ENCODE results near the gene GMDS. TPM values are rescaled to one million over a fixed set of nuclear protein-coding genes. Genes with fewer than 3 reads are reported as not detected.

The GMDS gene
- total and polyA plus RNA-seq, 2 of the 8 experiments (the other 6 are each of a cell fraction or from before 2014, with no cell fraction given), result 16.8 to 50.0 TPM

DNA sequence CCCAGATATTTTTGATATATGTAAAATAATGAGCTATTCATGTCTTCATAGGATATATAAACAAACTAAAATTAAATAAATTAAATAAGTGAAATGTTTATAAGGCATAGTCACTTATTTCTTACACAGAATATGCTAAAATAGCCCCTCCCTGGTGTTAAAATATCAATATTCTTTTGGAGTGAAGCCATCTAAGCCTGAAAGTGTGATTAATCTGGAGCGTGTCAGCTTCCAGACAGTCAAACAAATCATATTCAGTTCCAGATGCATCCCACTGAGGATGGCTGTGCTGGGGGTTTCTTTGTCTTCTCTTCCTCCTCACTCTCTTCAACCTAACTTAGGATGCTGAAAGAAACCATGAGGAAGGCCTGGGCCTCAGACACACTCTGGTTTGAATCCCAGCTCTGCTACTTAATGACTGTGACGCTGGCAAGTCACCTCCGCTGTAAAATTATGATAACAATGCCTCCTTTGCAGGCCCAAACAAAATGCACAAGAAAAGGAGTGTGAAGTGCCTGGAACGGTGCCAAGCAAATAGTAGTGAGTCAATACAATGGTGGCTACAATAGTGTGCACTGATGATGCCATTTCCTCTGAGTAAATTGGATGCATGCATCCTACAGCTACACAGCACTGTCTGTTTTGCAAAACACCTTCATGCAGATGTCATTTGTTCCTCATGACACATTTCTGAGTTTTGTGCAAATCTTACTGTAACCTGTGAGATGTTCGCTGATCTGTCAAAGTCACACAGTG, 474.3 kb downstream of the GMDS start:
- Histone ChIP-seq H3K23me2 (ENCODE audit: low read depth, low read length) (no peaks in the 10 kb centered on the region), H4K5ac (ENCODE audit: insufficient read length, low read depth, low read length) (no peak overlapping the region), H3K27ac (ENCODE audit: low read depth, low read length) (no peak overlapping the region), H3K4me3 (ENCODE audit: extremely low read depth in 1 of 4, insufficient read depth in 2 of 4, low read depth in 3 of 4, low read length in 4 of 4) (no peak overlapping the region), H3K4me2 (ENCODE audit: insufficient read depth in 1 of 2, low read depth in 2 of 2, low read length in 2 of 2) (no peak overlapping the region), H2AFZ (ENCODE audit: low read length) (no peak overlapping the region), H3K56ac (replicated peaks; ENCODE audit: insufficient read length, low read depth, low read length) (no peak overlapping the region), H3K27me3 (replicated peaks in 1 of 4; ENCODE audit: control insufficient read depth in 3 of 4, extremely low read depth in 1 of 4, insufficient read depth in 3 of 4, low read length in 3 of 4) (no peaks in the 10 kb centered on the region), H3K18ac (ENCODE audit: extremely low read depth, low read length) (no peak overlapping the region), H2BK20ac (ENCODE audit: low read length) (no peak overlapping the region), H3K14ac (ENCODE audit: insufficient read length) (no peak overlapping the region), H2BK15ac (ENCODE audit: low read length) (no peak overlapping the region), H3K9me3 (ENCODE audit: insufficient read depth in 2 of 2, low read depth in 1 of 2, low read length in 1 of 2) (no peaks in the 10 kb centered on the region), H4K91ac (replicated peaks; ENCODE audit: insufficient read length, low read length) (no peak overlapping the region), H4K20me1 (replicated peaks in 1 of 2; ENCODE audit: control insufficient read depth in 1 of 2, insufficient read depth in 2 of 2, low read length in 2 of 2) (no peaks in the 10 kb centered on the region), H3K9ac (replicated peaks in 1 of 4; ENCODE audit: extremely low read depth in 1 of 4, low read depth in 3 of 4, low read length in 3 of 4) (no peak overlapping the region), H2BK120ac (replicated peaks; ENCODE audit: low read depth, low read length) (no peak overlapping the region), H3K4ac (replicated peaks; ENCODE audit: insufficient read length, low read depth, low read length) (no peak overlapping the region), H3K79me1 (ENCODE audit: low read depth, low read length) (no peaks in the 10 kb centered on the region), H2AK5ac (ENCODE audit: low read depth, low read length) (no peak overlapping the region), H4K8ac (ENCODE audit: extremely low read depth, insufficient read depth, low read length) (no peak overlapping the region), H3K23ac (ENCODE audit: insufficient read length) (no peak overlapping the region), H2BK12ac (ENCODE audit: low read depth, low read length) (no peak overlapping the region), H3K79me2 (ENCODE audit: control insufficient read depth in 1 of 2, insufficient read depth in 2 of 2, low read length in 2 of 2) (no peaks in the 10 kb centered on the region), H3K36me3 (ENCODE audit: control insufficient read depth in 2 of 4, insufficient read depth in 4 of 4, low read length in 3 of 4) (no peaks in the 10 kb centered on the region), H3K4me1 (replicated peaks in 1 of 4; ENCODE audit: control insufficient read depth in 3 of 4, insufficient read depth in 4 of 4, low read length in 3 of 4) (no peaks in the 10 kb centered on the region; a peak in 1 of 7 replicates), H2BK5ac (ENCODE audit: low read depth, low read length) (no peak overlapping the region)
- POLR2A ChIA-PET (ENCODE audit: partially characterized antibody), result no interaction called here
- TF ChIP-seq SRF (IDR thresholded peaks at IDR 0.05; ENCODE audit: low read depth, low read length), result no peak
- no peak for TF ChIP-seq SAP30 (IDR thresholded peaks at IDR 0.05; ENCODE audit: insufficient read depth, insufficient replicate concordance, low read length)
- no peak for TF ChIP-seq PHF8 (conservative IDR thresholded peaks at IDR 0.05; ENCODE audit: low read depth, low read length)
- no peak for TF ChIP-seq SP4 (IDR thresholded peaks at IDR 0.05; ENCODE audit: low read length)
- no peak for TF ChIP-seq CTBP2 (IDR thresholded peaks at IDR 0.05; ENCODE audit: borderline replicate concordance, insufficient read depth, insufficient read length, low read length)
- no peak for TF ChIP-seq MAFK (IDR thresholded peaks at IDR 0.05; ENCODE audit: low read depth, low read length)
- no peak for TF ChIP-seq SIN3A (conservative IDR thresholded peaks at IDR 0.05 in 1 of 2, IDR thresholded peaks at IDR 0.05 in 1 of 2; ENCODE audit: low read depth in 1 of 2, low read length in 2 of 2)
- TF ChIP-seq, protein P1, sequence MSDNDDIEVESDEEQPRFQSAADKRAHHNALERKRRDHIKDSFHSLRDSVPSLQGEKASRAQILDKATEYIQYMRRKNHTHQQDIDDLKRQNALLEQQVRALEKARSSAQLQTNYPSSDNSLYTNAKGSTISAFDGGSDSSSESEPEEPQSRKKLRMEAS (IDR thresholded peaks at IDR 0.05), result no peak
- no peak for TF ChIP-seq POLR2A (IDR thresholded peaks at IDR 0.05; ENCODE audit: control extremely low read depth in 1 of 2, low read depth in 2 of 2, low read length in 2 of 2)
- TF ChIP-seq, protein P2, sequence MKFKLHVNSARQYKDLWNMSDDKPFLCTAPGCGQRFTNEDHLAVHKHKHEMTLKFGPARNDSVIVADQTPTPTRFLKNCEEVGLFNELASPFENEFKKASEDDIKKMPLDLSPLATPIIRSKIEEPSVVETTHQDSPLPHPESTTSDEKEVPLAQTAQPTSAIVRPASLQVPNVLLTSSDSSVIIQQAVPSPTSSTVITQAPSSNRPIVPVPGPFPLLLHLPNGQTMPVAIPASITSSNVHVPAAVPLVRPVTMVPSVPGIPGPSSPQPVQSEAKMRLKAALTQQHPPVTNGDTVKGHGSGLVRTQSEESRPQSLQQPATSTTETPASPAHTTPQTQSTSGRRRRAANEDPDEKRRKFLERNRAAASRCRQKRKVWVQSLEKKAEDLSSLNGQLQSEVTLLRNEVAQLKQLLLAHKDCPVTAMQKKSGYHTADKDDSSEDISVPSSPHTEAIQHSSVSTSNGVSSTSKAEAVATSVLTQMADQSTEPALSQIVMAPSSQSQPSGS (IDR thresholded peaks at IDR 0.05; ENCODE audit: low read length), result no peak
- no peak for DNase-seq (ENCODE audit: low read depth in 1 of 2, low spot score in 2 of 2)
- WGBS, 2 experiments (ENCODE audit: extremely low coverage in 1 of 2, insufficient coverage in 1 of 2, insufficient read length in 1 of 2, insufficient replicate concordance in 2 of 2, low coverage in 1 of 2, low lambda C conversion rate in 2 of 2, missing lambda C conversion rate in 1 of 2), result 90% methylated on average over 5 of the region's 5 CpGs; no CpG with 5 or more reads in 1 of the 2 experiments
- FAIRE-seq, result no peak
- CTCF ChIA-PET (ENCODE audit: partially characterized antibody), result interaction anchor here (0.9 to 1.0 kb wide), 2 partner anchors 18 to 436 kb away, joined by 3 read pairs; no protein-coding TSS in a partner anchor
